ENCODE data around the gene FGFRL1.

GRCh38 chr4:990746-991367 is 20.6 kb upstream of the FGFRL1 start:
- TF ChIP-seq CTCF (IDR thresholded peaks at IDR 0.05) (no peak), POLR2AphosphoS5 (IDR thresholded peaks at IDR 0.05) (no peak)
